HEK293 (cell line): ENCODE measurements around the gene ZNF358.

Source experiments
- CTCF ChIA-PET: fragments of 350-600 bp; formaldehyde crosslinking; extraction: SDS; loops from one replicate; lab custom pipeline; 2021; ENCODE audit warnings: antibody characterized with exemption; lab: Yijun Ruan, JAX
- POLR2A ChIA-PET: fragments of 300-600 bp; formaldehyde crosslinking; extraction: SDS; loops from one replicate; lab custom pipeline; 2020; ENCODE audit warnings: antibody characterized with exemption, inconsistent platforms; lab: Yijun Ruan, JAX
- H3K27ac ChIP-seq: fragments of 200-500 bp; sonication (Bioruptor generic); 2 replicates; pipeline ENCODE4 v1.5.1; 2014; ENCODE audit warnings: low read depth, low read length, control low read depth, inconsistent platforms; ENCODE audit errors: extremely low read depth
- H3K36me3 ChIP-seq, 2 experiments: fragments of 200-500 bp in 1 of 2; sonication (Bioruptor generic) in 1 of 2; 1 replicate in 1 of 2; 2 replicates in 1 of 2; pipeline ENCODE4 v1.5.1; 2014 to 2017; ENCODE audit warnings: inconsistent platforms in 2 of 2, low read length in 2 of 2; ENCODE audit not compliant: control insufficient read depth in 2 of 2, insufficient read depth in 1 of 2
- H3K4me1 ChIP-seq: fragments of 200-500 bp; sonication (Bioruptor generic); 2 replicates; pipeline ENCODE4 v1.5.1; 2014; ENCODE audit warnings: mild to moderate bottlenecking, low read length, inconsistent platforms; ENCODE audit not compliant: control insufficient read depth, insufficient read depth
- H3K4me3 ChIP-seq: 2 replicates; pipeline ENCODE4 v1.5.1; 2011; ENCODE audit warnings: low read depth, mild to moderate bottlenecking, control low read depth, low read length, moderate library complexity
- H3K9me3 ChIP-seq: fragments of 200-500 bp; sonication (Bioruptor generic); 2 replicates; pipeline ENCODE4 v1.5.1; 2014; ENCODE audit warnings: low read depth, low read length, inconsistent platforms; ENCODE audit not compliant: control insufficient read depth, insufficient read depth
- BCL11B ChIP-seq: fragments of 450-650 bp; formaldehyde crosslinking; IDR thresholded peaks from 2 replicates; pipeline ENCODE4 v1.5.1; 2016; ENCODE audit warnings: low read depth, missing biosample characterization, missing genetic modification characterization
- INSM2 ChIP-seq: fragments of 450-650 bp; formaldehyde crosslinking; IDR thresholded peaks from 2 replicates; pipeline ENCODE4 v1.5.1; 2016; ENCODE audit warnings: missing biosample characterization, missing genetic modification characterization
- SP2 ChIP-seq: fragments of 450-650 bp; formaldehyde crosslinking; IDR thresholded peaks from 2 replicates; pipeline ENCODE4 v1.5.1; 2016; ENCODE audit warnings: missing biosample characterization, missing genetic modification characterization
- TCF7L2 ChIP-seq: IDR thresholded peaks from 2 replicates; pipeline ENCODE4 v1.6.1; 2011; ENCODE audit warnings: low read depth, mild to moderate bottlenecking, inconsistent platforms, low read length, moderate library complexity, borderline replicate concordance
- TSHZ1 ChIP-seq: fragments of 450-650 bp; formaldehyde crosslinking; IDR thresholded peaks from 2 replicates; pipeline ENCODE4 v1.5.1; 2016; ENCODE audit warnings: missing biosample characterization, missing genetic modification characterization, borderline replicate concordance
- YY1 ChIP-seq: fragments of 450-650 bp; formaldehyde crosslinking; IDR thresholded peaks from 2 replicates; pipeline ENCODE4 v1.5.1; 2018; ENCODE audit warnings: missing biosample characterization, missing genetic modification characterization
- ZBTB1 ChIP-seq: fragments of 450-650 bp; formaldehyde crosslinking; IDR thresholded peaks from 2 replicates; pipeline ENCODE4 v1.5.1; 2016; ENCODE audit warnings: missing biosample characterization, missing genetic modification characterization
- ZBTB48 ChIP-seq: fragments of 450-650 bp; formaldehyde crosslinking; IDR thresholded peaks from 2 replicates; pipeline ENCODE4 v1.5.1; 2016; ENCODE audit warnings: missing biosample characterization, missing genetic modification characterization
- ZBTB8A ChIP-seq: fragments of 450-650 bp; formaldehyde crosslinking; IDR thresholded peaks from 2 replicates; pipeline ENCODE4 v1.5.1; 2016; ENCODE audit warnings: missing biosample characterization, missing genetic modification characterization
- ZFHX2 ChIP-seq: fragments of 450-650 bp; formaldehyde crosslinking; conservative IDR thresholded peaks from 2 replicates; pipeline ENCODE4 v1.5.1; 2016; ENCODE audit warnings: missing biosample characterization, missing genetic modification characterization
- ZNF121 ChIP-seq: fragments of 450-650 bp; formaldehyde crosslinking; IDR thresholded peaks from 2 replicates; pipeline ENCODE4 v1.5.1; 2016; ENCODE audit warnings: missing biosample characterization, missing genetic modification characterization
- ZNF138 ChIP-seq: fragments of 450-650 bp; formaldehyde crosslinking; IDR thresholded peaks from 2 replicates; pipeline ENCODE4 v1.5.1; 2016; ENCODE audit warnings: missing biosample characterization, missing genetic modification characterization, borderline replicate concordance
- ZNF302 ChIP-seq: fragments of 450-650 bp; formaldehyde crosslinking; IDR thresholded peaks from 2 replicates; pipeline ENCODE4 v1.5.1; 2016; ENCODE audit warnings: missing biosample characterization, missing genetic modification characterization, low read depth
- ZNF324 ChIP-seq: fragments of 450-650 bp; formaldehyde crosslinking; IDR thresholded peaks from 2 replicates; pipeline ENCODE4 v1.5.1; 2016; ENCODE audit warnings: missing biosample characterization, missing genetic modification characterization
- ZNF335 ChIP-seq: fragments of 450-650 bp; formaldehyde crosslinking; conservative IDR thresholded peaks from 2 replicates; pipeline ENCODE4 v1.5.1; 2016; ENCODE audit warnings: missing biosample characterization, missing genetic modification characterization
- ZNF416 ChIP-seq: fragments of 450-650 bp; formaldehyde crosslinking; IDR thresholded peaks from 2 replicates; pipeline ENCODE4 v1.5.1; 2016; ENCODE audit warnings: missing biosample characterization, missing genetic modification characterization
- ZNF501 ChIP-seq: fragments of 450-650 bp; formaldehyde crosslinking; IDR thresholded peaks from 2 replicates; pipeline ENCODE4 v1.5.1; 2016; ENCODE audit warnings: missing biosample characterization, missing genetic modification characterization
- ZNF580 ChIP-seq: fragments of 450-650 bp; formaldehyde crosslinking; IDR thresholded peaks from 2 replicates; pipeline ENCODE4 v1.5.1; 2016; ENCODE audit warnings: missing biosample characterization, missing genetic modification characterization
- ZNF654 ChIP-seq: fragments of 450-650 bp; formaldehyde crosslinking; IDR thresholded peaks from 2 replicates; pipeline ENCODE4 v1.5.1; 2016; ENCODE audit warnings: low read depth, missing biosample characterization, missing genetic modification characterization
- ZNF664 ChIP-seq: fragments of 450-650 bp; formaldehyde crosslinking; IDR thresholded peaks from 2 replicates; pipeline ENCODE4 v1.5.1; 2016; ENCODE audit warnings: missing biosample characterization, missing genetic modification characterization
- ZNF704 ChIP-seq: fragments of 450-650 bp; formaldehyde crosslinking; IDR thresholded peaks from 2 replicates; pipeline ENCODE4 v1.5.1; 2016; ENCODE audit warnings: missing biosample characterization, missing genetic modification characterization
- ZSCAN23 ChIP-seq: fragments of 450-650 bp; formaldehyde crosslinking; IDR thresholded peaks from 2 replicates; pipeline ENCODE4 v1.5.1; 2016; ENCODE audit warnings: missing biosample characterization, missing genetic modification characterization

ZNF358 gene

DNA sequence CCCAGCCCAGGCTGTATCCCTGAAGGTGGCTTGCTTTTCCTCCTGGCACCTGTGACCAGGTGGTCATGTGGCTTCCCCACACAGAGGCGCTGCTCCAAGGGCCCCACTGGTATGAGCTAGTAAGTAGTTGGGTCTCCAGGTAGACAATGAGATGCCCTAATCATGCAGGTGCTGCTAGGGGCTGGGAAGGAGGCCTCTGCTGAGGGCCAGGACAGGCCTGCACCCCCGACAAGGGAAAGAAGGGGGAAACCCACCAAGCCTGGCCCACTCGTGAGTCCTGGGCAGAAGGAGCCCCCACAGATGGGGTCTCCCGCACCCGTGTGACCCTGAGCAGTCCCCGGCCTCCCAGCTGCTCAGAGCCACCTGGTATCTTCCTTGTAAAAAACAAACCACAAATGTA, 40.2 kb upstream of the ZNF358 start (continued):
- TF ChIP-seq ZSCAN23 (tag by site-specific recombination) (no peak), ZBTB1 (tag by site-specific recombination) (no peak)

DNA sequence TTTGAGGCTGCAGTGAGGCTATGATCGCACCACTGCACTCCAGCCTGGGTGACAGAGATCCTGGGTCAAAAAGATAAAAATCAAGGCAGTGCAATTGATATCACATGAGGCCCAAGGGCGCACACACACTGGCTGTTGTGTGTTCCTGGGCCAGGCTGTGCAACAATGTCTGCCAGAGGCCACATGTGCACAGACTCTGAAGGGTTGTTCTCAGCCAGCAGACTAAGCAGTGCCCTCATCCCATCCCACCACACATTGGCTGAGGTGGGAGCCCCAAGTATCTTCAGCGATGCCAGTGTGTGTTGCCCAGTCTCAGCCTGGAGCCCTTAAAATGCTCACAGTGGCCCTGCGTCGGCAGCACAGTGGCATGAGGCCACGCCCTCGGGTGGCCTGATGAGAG, 39.7 kb upstream of the ZNF358 start:
- H3K4me1 ChIP-seq: no peaks in the 10 kb centered on the region
- no peak overlapping the region for H3K4me3 ChIP-seq
- H3K36me3 ChIP-seq: peaks cover 0 to 4% of the 10 kb centered on the region in 2 experiments; a peak in 2 of 3 replicates
- no peaks in the 10 kb centered on the region for H3K9me3 ChIP-seq
- ChIA-PET POLR2A (no interaction called here), CTCF (no interaction called here)
- TF ChIP-seq ZNF302 (no peak), ZNF335 (tag by site-specific recombination) (no peak), SP2 (tag by site-specific recombination) (no peak), ZNF138 (tag by site-specific recombination) (no peak), TCF7L2 (no peak), ZNF664 (no peak), ZBTB8A (tag by site-specific recombination) (no peak), ZNF580 (tag by site-specific recombination) (no peak), ZNF704 (tag by site-specific recombination) (no peak), ZBTB48 (no peak), ZNF654 (tag by site-specific recombination) (no peak), YY1 (no peak), TSHZ1 (no peak), ZNF501 (no peak), ZFHX2 (tag by site-specific recombination) (no peak), ZNF121 (tag by site-specific recombination) (no peak), INSM2 (tag by site-specific recombination) (no peak), BCL11B (no peak), ZNF416 (no peak), ZNF324 (tag by site-specific recombination) (no peak)
- H3K27ac ChIP-seq: no peak overlapping the region
